IPS DF 6.9 (cell line): ENCODE data around the gene CA10.

Experiments
- DNase-seq: peaks from one replicate; pipeline ENCODE4 v3.0.0-alpha.2; 2013; ENCODE audit warnings: low read depth, low spot score
- H3K27ac ChIP-seq: one replicate; pipeline ENCODE4 v1.5.1; 2013; ENCODE audit warnings: low read length, control low read depth
- H3K27me3 ChIP-seq: 2 replicates; pipeline ENCODE4 v1.6.1; 2013; ENCODE audit warnings: mild to moderate bottlenecking, low read length; ENCODE audit not compliant: control insufficient read depth, insufficient read depth
- H3K36me3 ChIP-seq: 2 replicates; pipeline ENCODE4 v1.6.1; 2013; ENCODE audit warnings: low read length; ENCODE audit not compliant: control insufficient read depth, insufficient read depth
- H3K4me1 ChIP-seq: 2 replicates; pipeline ENCODE4 v1.6.1; 2013; ENCODE audit warnings: low read length; ENCODE audit not compliant: control insufficient read depth, insufficient read depth
- H3K4me3 ChIP-seq: 2 replicates; pipeline ENCODE4 v1.5.1; 2013; ENCODE audit warnings: mild to moderate bottlenecking, low read length
- H3K9me3 ChIP-seq: 2 replicates; pipeline ENCODE4 v1.6.1; 2013; ENCODE audit warnings: low read length, inconsistent platforms; ENCODE audit not compliant: control insufficient read depth, insufficient read depth
- WGBS: extraction: QIAGEN DNeasy Blood & Tissue Kit; methylation state at CpG from one replicate; pipeline ENCODE4 v1.1.7; 2013; ENCODE audit warnings: mixed read lengths, missing lambda C conversion rate; ENCODE audit not compliant: insufficient read length, insufficient coverage; 5-methylcytosine and 5-hydroxymethylcytosine counted together

Gene CA10

DNA sequence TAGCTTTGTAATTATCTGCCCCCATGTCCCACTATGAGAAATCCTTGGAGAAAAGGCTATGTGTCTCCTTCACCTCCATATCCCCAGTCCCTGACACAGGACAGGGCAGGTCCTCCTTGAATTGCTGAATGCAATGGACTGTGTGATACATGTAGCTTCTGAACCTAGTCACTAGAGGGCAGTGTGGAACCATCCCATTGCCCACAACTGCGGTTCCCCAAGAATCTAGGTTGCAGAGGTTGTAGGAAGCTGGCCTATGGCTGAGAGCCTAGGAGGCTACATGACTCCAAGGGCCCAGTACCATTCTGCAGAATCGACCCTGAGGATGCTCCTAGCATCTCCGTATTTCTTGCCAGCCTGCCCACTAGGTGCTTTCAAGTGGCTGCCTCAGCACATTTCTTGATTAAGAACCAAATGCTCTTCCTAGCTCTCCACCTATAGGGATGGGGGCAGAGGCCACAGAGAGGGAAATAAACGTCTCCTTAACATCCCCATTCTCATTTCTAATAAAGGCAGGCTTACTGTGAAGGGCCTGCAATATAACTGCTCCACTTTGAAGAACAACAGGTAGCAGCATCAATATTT is 394.0 kb downstream of the CA10 start:
- Histone ChIP-seq H3K4me3 (no peak overlapping the region), H3K27ac (no peak overlapping the region), H3K27me3 (no peaks in the 10 kb centered on the region), H3K36me3 (no peaks in the 10 kb centered on the region), H3K9me3 (no peaks in the 10 kb centered on the region), H3K4me1 (no peaks in the 10 kb centered on the region; the same call in 1 of the 2 replicates)
- WGBS: no CpG with 5 or more reads among the region's 4 CpGs
- DNase-seq: peak; percentile 72

DNA sequence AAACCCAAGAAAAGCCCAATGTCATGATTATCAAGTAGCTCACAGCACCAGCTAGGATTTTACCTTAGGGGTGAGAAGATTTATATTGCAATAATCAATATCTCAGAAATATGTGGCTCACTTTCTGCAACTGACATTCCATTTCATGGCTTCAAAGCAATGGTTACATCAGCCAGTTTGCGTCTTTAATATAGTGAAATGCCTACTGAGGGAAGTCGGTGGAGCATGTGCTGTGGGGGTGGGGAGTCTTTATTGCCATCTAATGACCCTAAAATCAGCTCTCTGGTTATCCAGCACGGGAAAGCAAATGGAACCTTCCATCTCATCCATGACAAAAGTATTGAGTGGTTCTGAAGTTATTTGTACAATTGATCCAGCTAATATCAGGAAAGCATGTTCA is 395.5 kb downstream of the CA10 start:
- Histone ChIP-seq H3K4me1 (no peaks in the 10 kb centered on the region; the same call in 1 of the 2 replicates), H3K36me3 (no peaks in the 10 kb centered on the region), H3K27ac (no peak overlapping the region), H3K4me3 (no peak overlapping the region), H3K9me3 (no peaks in the 10 kb centered on the region), H3K27me3 (no peaks in the 10 kb centered on the region)
- no CpG with 5 or more reads among the region's 3 CpGs for WGBS
- DNase-seq: no peak

DNA sequence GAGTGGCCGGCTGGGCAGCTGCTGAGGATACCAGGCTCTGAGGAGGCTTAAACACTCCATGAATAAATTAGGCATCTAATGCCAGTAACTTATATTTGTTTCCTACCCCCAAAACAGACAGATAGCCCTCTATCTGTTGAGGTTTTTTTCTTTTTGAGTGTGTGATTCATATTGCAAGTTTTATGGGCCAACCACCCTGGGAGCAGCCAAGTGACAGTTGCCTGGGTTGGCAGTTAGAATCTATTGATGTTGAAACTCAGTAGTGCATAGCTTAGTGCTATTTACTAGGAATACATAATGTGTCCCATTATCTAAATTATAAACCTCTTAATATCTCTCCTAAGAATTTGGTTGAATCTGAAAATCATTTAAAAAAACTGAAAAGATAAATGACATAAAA is 397.4 kb downstream of the CA10 start:
- H3K4me1 ChIP-seq: no peaks in the 10 kb centered on the region; the same call in 1 of the 2 replicates
- H3K27ac ChIP-seq: no peak overlapping the region
- WGBS: no CpG with 5 or more reads among the region's 1 CpG
- H3K9me3 ChIP-seq: no peaks in the 10 kb centered on the region
- no peak for DNase-seq
- no peaks in the 10 kb centered on the region for H3K36me3 ChIP-seq
- no peak overlapping the region for H3K4me3 ChIP-seq
- H3K27me3 ChIP-seq: no peaks in the 10 kb centered on the region

DNA sequence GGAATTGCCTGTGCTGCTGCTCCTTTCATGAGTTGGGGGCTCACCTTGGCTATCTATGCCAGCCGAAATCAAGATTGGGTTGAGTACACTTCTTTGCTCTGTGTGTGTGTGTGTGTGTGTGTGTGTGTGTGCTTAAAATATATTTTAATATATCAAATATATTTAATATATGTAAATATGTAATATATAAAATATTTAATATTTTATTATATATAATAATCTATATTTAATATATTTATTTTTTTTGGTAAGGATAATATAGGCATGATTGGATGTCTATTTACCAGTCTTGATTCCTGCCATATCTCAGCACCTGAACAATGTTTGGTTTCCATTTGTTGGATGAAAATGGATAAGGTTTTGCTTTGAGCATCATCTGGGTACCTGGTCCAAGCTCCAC is 399.3 kb downstream of the CA10 start:
- no peaks in the 10 kb centered on the region for H3K4me1 ChIP-seq
- H3K9me3 ChIP-seq: no peaks in the 10 kb centered on the region
- no peak overlapping the region for H3K27ac ChIP-seq
- no peak overlapping the region for H3K4me3 ChIP-seq
- no peaks in the 10 kb centered on the region for H3K27me3 ChIP-seq
- no peak for DNase-seq
- H3K36me3 ChIP-seq: no peaks in the 10 kb centered on the region
- WGBS: no CpG with 5 or more reads among the region's 1 CpG

DNA sequence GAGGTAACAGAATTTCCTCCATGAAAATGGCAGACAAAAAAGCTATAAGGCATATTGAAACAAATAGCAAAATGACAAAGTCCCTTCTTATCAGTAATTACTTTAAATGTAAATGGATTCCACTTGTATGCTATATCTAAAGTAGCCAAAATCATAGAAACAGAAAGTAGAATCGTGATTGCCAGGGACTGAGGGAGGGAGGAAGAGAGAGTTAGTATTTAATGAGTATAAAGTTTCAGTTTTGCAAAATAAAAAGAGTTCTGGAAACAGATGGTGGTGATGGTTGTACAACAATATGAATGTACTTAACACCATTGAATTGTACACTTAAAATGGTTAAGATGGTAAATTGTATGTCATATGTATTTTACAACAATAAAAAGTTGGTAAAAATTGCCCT is 407.4 kb downstream of the CA10 start:
- Histone ChIP-seq H3K27me3 (no peaks in the 10 kb centered on the region), H3K9me3 (no peaks in the 10 kb centered on the region), H3K36me3 (no peaks in the 10 kb centered on the region), H3K27ac (no peak overlapping the region), H3K4me3 (no peak overlapping the region), H3K4me1 (no peaks in the 10 kb centered on the region)
- DNase-seq: no peak
- WGBS: no CpG with 5 or more reads among the region's 1 CpG

DNA sequence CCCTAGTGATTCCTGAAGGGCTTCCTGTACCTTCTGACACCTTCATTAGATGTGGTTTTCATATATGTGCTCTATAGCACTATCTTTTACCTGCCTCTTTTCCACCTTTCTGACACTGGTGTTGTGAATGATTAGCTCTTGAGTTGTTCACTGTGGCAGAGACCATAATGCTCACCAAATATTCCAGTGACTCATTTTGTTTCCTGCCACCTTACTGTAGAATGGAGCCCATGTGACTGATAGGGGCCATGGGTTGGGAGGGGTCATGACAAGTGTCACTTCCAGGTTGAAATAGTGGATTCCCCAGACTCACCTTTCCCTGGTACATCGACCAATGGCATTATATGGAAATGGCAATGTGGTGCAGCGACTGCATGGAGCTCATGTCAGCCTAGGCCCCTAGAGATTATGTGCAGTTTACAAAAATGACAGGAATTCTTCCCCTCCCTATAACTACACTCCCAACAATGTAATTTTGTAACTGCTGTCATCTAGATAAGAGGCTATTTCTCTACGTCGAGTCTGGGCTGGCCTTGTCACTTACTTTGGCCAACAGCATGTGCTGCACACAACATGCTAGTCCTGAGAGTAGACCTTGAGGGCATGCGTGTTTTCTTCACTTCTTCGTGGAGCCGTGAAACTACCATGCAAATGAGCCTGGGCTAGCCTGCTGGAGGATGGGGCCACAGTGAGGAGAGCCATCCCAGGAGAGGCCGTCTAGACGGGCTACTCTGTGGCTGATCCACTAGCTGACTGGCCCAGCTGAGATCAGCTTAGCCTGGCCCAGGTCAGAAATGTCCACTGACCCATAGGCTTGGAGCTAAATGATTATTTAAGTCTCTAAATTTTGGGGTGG is 409.5 kb downstream of the CA10 start:
- Histone ChIP-seq H3K27ac (no peak overlapping the region), H3K9me3 (no peaks in the 10 kb centered on the region), H3K4me1 (peaks cover 2% of the 10 kb centered on the region; the same call in 1 of the 2 replicates), H3K36me3 (no peaks in the 10 kb centered on the region), H3K27me3 (no peaks in the 10 kb centered on the region), H3K4me3 (no peak overlapping the region)
- no peak for DNase-seq
- WGBS: no CpG with 5 or more reads among the region's 9 CpGs

DNA sequence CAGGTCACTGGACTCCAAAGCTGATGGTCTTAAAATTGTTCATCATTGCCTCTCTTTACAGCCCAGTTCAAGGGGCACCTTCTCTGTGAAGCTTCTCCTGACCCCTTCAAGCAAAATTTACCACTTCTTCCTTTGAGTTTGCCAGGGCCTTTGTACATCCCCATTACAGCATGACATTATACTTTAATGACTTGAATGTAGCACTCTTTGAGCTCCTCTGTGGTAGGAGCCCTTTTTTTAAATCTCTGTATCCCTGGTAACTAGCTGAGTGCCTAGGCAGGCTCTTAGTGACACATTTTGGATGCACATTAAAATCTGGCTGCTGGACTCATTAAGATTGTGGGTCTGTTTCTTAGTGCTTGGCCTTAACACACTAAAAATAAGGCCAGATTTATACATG is 412.1 kb downstream of the CA10 start:
- H3K4me1 ChIP-seq: peaks cover 2% of the 10 kb centered on the region; the same call in 1 of the 2 replicates
- no peaks in the 10 kb centered on the region for H3K9me3 ChIP-seq
- no peak for DNase-seq
- H3K27me3 ChIP-seq: no peaks in the 10 kb centered on the region
- H3K4me3 ChIP-seq: no peak overlapping the region
- no peaks in the 10 kb centered on the region for H3K36me3 ChIP-seq
- no peak overlapping the region for H3K27ac ChIP-seq

DNA sequence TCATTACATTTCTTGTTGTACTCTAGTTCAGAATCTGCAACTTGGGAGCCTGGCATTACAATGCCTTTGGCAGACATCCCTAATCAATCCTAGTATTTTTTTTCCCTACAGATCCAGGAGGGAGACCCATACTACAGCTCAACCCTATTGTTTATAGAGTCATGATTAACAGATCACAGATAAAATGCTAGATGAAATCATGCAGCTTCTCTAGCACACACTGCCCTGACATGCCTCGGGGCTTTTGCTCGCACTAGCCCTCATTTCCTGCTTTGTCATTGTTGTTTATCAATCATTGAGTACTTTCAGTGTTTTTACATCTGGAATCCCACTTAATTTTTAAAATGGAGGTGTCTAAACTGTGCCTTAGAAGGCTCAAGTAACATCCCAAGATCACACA is 412.5 kb downstream of the CA10 start:
- no peaks in the 10 kb centered on the region for H3K36me3 ChIP-seq
- H3K4me3 ChIP-seq: no peak overlapping the region
- H3K4me1 ChIP-seq: peaks cover 2% of the 10 kb centered on the region; the same call in 1 of the 2 replicates
- DNase-seq: no peak
- H3K9me3 ChIP-seq: no peaks in the 10 kb centered on the region
- no CpG with 5 or more reads among the region's 2 CpGs for WGBS
- no peak overlapping the region for H3K27ac ChIP-seq
- no peaks in the 10 kb centered on the region for H3K27me3 ChIP-seq

DNA sequence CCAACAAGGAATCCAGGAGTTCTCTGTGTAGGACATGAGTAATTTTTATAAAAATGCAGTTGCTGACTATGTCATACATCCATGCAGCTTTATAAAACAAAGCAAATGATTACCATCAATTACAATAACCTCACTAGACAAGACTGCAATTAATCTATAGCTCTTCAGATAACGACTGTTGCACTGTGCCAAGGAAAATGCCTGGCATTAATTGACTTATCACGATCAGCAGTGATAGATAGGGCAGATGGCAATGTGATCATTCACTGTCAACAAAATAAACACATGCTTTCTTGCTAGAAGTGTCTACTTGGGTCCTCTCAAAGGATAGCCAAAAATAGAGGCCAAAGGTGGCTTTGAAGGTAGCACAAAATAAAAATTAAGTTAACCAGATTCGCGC is 415.0 kb downstream of the CA10 start:
- H3K4me3 ChIP-seq: no peak overlapping the region
- no peak for DNase-seq
- WGBS: no CpG with 5 or more reads among the region's 4 CpGs
- H3K27me3 ChIP-seq: no peaks in the 10 kb centered on the region
- no peaks in the 10 kb centered on the region for H3K36me3 ChIP-seq
- H3K4me1 ChIP-seq: peaks cover 6% of the 10 kb centered on the region; the same call in 1 of the 2 replicates
- no peak overlapping the region for H3K27ac ChIP-seq
- no peaks in the 10 kb centered on the region for H3K9me3 ChIP-seq

DNA sequence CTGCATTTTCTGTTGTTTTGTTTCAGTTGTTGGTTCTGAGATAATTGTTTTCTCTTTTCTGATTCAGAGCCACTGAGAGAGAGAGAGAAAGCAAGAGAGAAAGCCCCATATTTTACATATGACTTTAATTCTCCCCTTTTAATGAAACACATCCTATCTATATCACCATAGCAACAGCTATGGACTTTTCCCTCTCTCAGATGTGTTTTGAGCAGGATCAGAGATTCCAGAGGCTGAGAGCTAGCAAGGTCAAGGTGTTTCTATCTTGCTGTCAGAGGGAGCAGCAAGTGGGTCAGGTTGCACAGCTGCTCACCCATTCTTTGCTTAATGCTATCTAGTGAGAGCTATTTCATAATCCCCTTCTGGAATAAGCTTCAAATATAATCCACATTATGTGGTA is 415.9 kb downstream of the CA10 start:
- no peak for DNase-seq
- Histone ChIP-seq H3K9me3 (no peaks in the 10 kb centered on the region), H3K4me1 (peaks cover 6% of the 10 kb centered on the region; the same call in 1 of the 2 replicates), H3K36me3 (no peaks in the 10 kb centered on the region), H3K27me3 (no peaks in the 10 kb centered on the region), H3K27ac (no peak overlapping the region), H3K4me3 (no peak overlapping the region)

DNA sequence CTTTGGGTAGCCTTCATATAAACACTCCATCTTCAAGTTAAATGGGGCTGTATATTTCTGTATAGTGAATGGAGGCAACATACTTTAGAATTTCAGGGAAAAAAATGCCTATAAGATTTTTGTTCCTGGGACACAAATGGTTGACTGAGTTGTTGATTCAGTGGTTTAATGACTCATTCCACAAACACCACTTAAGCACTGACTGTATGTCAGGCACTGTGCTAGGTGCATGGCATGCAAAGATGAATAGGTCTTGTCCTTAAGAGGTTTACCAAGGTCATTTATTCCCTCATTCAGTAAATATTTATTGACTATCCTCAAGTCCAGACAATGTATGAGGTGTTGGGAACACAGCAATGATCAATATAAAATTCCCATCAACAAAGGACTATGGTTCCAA is 417.1 kb downstream of the CA10 start:
- DNase-seq: no peak
- H3K4me1 ChIP-seq: peaks cover 6% of the 10 kb centered on the region; the same call in 1 of the 2 replicates
- H3K36me3 ChIP-seq: no peaks in the 10 kb centered on the region
- no peaks in the 10 kb centered on the region for H3K27me3 ChIP-seq
- no peaks in the 10 kb centered on the region for H3K9me3 ChIP-seq
- H3K27ac ChIP-seq: no peak overlapping the region
- H3K4me3 ChIP-seq: no peak overlapping the region
